GM03348 (cell line): ENCODE data around the gene DCLK1.

Experiments
- DNase-seq: peaks from one replicate; pipeline ENCODE4 v3.0.0; 2012; ENCODE audit warnings: low spot score

Gene DCLK1

GRCh38 chr13:35744144-35744543 lies 387.0 kb downstream of the DCLK1 start:
- no peak for DNase-seq

- DNase-seq, result no peak
These were observed 388.0 kb downstream of the DCLK1 start for GRCh38 chr13:35743165-35743564.

- DNase-seq, result no peak
These were observed 389.5 kb downstream of the DCLK1 start for GRCh38 chr13:35741657-35742056.

GRCh38 chr13:35736876-35737275 lies 394.3 kb downstream of the DCLK1 start:
- DNase-seq, result no peak

- no peak for DNase-seq
These were observed 397.4 kb downstream of the DCLK1 start for GRCh38 chr13:35733827-35734226.

GRCh38 chr13:35732565-35732964 lies 398.6 kb downstream of the DCLK1 start:
- DNase-seq, result no peak

GRCh38 chr13:35731471-35731870 lies 399.7 kb downstream of the DCLK1 start:
- no peak for DNase-seq

- no peak for DNase-seq
These were observed 401.1 kb downstream of the DCLK1 start for GRCh38 chr13:35729926-35730627.

GRCh38 chr13:35727881-35728280 lies 403.3 kb downstream of the DCLK1 start:
- DNase-seq, result no peak

- DNase-seq, result no peak
These were observed 406.7 kb downstream of the DCLK1 start for GRCh38 chr13:35724446-35724845.

- peak; percentile 57 for DNase-seq
These were observed 407.4 kb downstream of the DCLK1 start for GRCh38 chr13:35723821-35724220.

- peak; percentile 40 for DNase-seq
These were observed 408.1 kb downstream of the DCLK1 start for GRCh38 chr13:35723053-35723461.

- DNase-seq, result no peak
These were observed 408.6 kb downstream of the DCLK1 start for GRCh38 chr13:35722458-35723052.

- DNase-seq, result peak; percentile 86
These were observed 410.3 kb downstream of the DCLK1 start for GRCh38 chr13:35720690-35721554.

- no peak for DNase-seq
These were observed 410.9 kb downstream of the DCLK1 start for GRCh38 chr13:35720290-35720689.
